NAMALWA (cell line): ENCODE data around the gene KAT6B.

ENCODE experiments used
- DNase-seq: peaks from one replicate; pipeline ENCODE4 v3.0.0-alpha.2; 2015; ENCODE audit warnings: low spot score

Gene KAT6B

GRCh38 chr10:75015442-75015841 is 189.0 kb downstream of the KAT6B start:
- DNase-seq: no peak

GRCh38 chr10:75016325-75016724 is 189.9 kb downstream of the KAT6B start:
- no peak for DNase-seq

GRCh38 chr10:75018251-75018650 is 191.9 kb downstream of the KAT6B start:
- DNase-seq: no peak

GRCh38 chr10:75018686-75019307 is 192.4 kb downstream of the KAT6B start:
- no peak for DNase-seq

- DNase-seq: peak; percentile 33
These were observed 193.0 kb downstream of the KAT6B start for GRCh38 chr10:75019370-75019769.

- DNase-seq: no peak
These were observed 193.8 kb downstream of the KAT6B start for GRCh38 chr10:75020168-75020567.

- no peak for DNase-seq
These were observed 195.2 kb downstream of the KAT6B start for GRCh38 chr10:75021379-75022249.

- no peak for DNase-seq
These were observed 196.7 kb downstream of the KAT6B start for GRCh38 chr10:75023074-75023473.

- no peak for DNase-seq
These were observed 198.6 kb downstream of the KAT6B start for GRCh38 chr10:75024971-75025523.

GRCh38 chr10:75028049-75028448 is 201.6 kb downstream of the KAT6B start:
- DNase-seq: no peak

GRCh38 chr10:75028748-75029147 is 202.3 kb downstream of the KAT6B start:
- no peak for DNase-seq

GRCh38 chr10:75029420-75029819 is 203.0 kb downstream of the KAT6B start:
- DNase-seq: no peak

GRCh38 chr10:75029857-75030256 is 203.5 kb downstream of the KAT6B start:
- DNase-seq: no peak

GRCh38 chr10:75030371-75030770 is 204.0 kb downstream of the KAT6B start:
- no peak for DNase-seq

- DNase-seq: no peak
These were observed 205.7 kb downstream of the KAT6B start for GRCh38 chr10:75032119-75032518.

GRCh38 chr10:75032813-75033212 is 206.4 kb downstream of the KAT6B start:
- no peak for DNase-seq

GRCh38 chr10:75033399-75034130 is 207.2 kb downstream of the KAT6B start:
- DNase-seq: no peak

GRCh38 chr10:75034131-75034512 is 207.7 kb downstream of the KAT6B start:
- DNase-seq: no peak

GRCh38 chr10:75034714-75035258 is 208.4 kb downstream of the KAT6B start:
- no peak for DNase-seq

- no peak for DNase-seq
These were observed 209.7 kb downstream of the KAT6B start for GRCh38 chr10:75035975-75036708.
